Vagina (tissue), 2 donors: ENCODE results near the gene RNF135. TPM values are rescaled to one million over a fixed set of nuclear protein-coding genes. Genes with fewer than 3 reads are reported as not detected.

ENCODE experiments used
- DNase-seq, 2 donors: peaks; one replicate each; pipeline ENCODE4 v3.0.0-alpha.2; 2017; ENCODE audit errors: extremely low spot score in 2 of 2
- H3K27ac ChIP-seq: fragments of 200-600 bp; sonication (generic); one replicate; pipeline ENCODE4 v1.5.1; 2019
- H3K27me3 ChIP-seq: fragments of 200-600 bp; sonication (generic); one replicate; pipeline ENCODE4 v1.5.1; 2019
- H3K36me3 ChIP-seq, 2 donors: fragments of 200-600 bp; sonication (generic); one replicate each; pipeline ENCODE4 v1.5.1; 2017 to 2019
- H3K4me1 ChIP-seq: fragments of 200-600 bp; sonication (generic); one replicate; pipeline ENCODE4 v1.5.1; 2019
- H3K4me3 ChIP-seq, 2 donors: fragments of 200-600 bp; sonication (generic); 1 replicate in 1 of 2; 2 replicates in 1 of 2; pipeline ENCODE4 v1.5.1; 2016 to 2019
- H3K9me3 ChIP-seq: fragments of 200-600 bp; sonication (generic); one replicate; pipeline ENCODE4 v1.5.1; 2019
- CTCF ChIP-seq, 3 experiments: fragments of 450-650 bp in 2 of 3; fragments of 200-600 bp in 1 of 3; sonication (generic) in 1 of 3; IDR thresholded peaks; one replicate each; pipeline ENCODE4 v1.5.1; 2017 to 2019; ENCODE audit warnings: antibody characterized with exemption in 3 of 3, mild to moderate bottlenecking in 2 of 3, moderate library complexity in 2 of 3
- POLR2A ChIP-seq, 2 donors: fragments of 450-650 bp; IDR thresholded peaks; one replicate each; pipeline ENCODE4 v1.6.1; 2017; ENCODE audit warnings: antibody characterized with exemption in 2 of 2, mild to moderate bottlenecking in 2 of 2, moderate library complexity in 2 of 2
- POLR2AphosphoS5 ChIP-seq, 2 donors: sonication (generic); formaldehyde crosslinking; IDR thresholded peaks; one replicate each; pipeline ENCODE4 v1.9.0; 2017; ENCODE audit warnings: antibody characterized with exemption in 2 of 2, mild to moderate bottlenecking in 2 of 2, low read depth in 1 of 2; ENCODE audit not compliant: insufficient read depth in 1 of 2
- intact Hi-C: fragments of 100-400 bp; cut with DNase I; formaldehyde crosslinking; loops from one replicate; pipeline ENCODE4 v1.15.1; 2023
- total RNA-seq: library from RNA; depleted of rRNA; stranded (reverse); fragments of >200 nt; gene quantifications from one replicate; pipeline ENCODE4 v1.2.3, GENCODE V29; 2016

The RNF135 gene
- total RNA-seq, 1 donor from 2014 or later: 21.1 TPM

GRCh38 chr17:30947796-30948195 lies 23.0 kb upstream of the RNF135 start:
- no peak for DNase-seq

GRCh38 chr17:30950189-30950588 lies 20.6 kb upstream of the RNF135 start:
- H3K27me3 ChIP-seq: no peaks in the 10 kb centered on the region
- no peaks in the 10 kb centered on the region for H3K9me3 ChIP-seq
- intact Hi-C loops: no loop called here
- no peak overlapping the region for H3K27ac ChIP-seq
- no peak for TF ChIP-seq POLR2AphosphoS5 (IDR thresholded peaks at IDR 0.05; ENCODE audit: insufficient read depth in 1 of 2, low read depth in 1 of 2)
- TF ChIP-seq CTCF (IDR thresholded peaks at IDR 0.05): no peak
- no peak for TF ChIP-seq POLR2A (IDR thresholded peaks at IDR 0.05)
- DNase-seq: no peak
- H3K36me3 ChIP-seq: no peaks in the 10 kb centered on the region
- H3K4me3 ChIP-seq: no peak overlapping the region
- H3K4me1 ChIP-seq: peaks cover 10% of the 10 kb centered on the region

More at GRCh38 chr17:30947796-30948195, 23.0 kb upstream of the RNF135 start:
- no peak overlapping the region for H3K4me3 ChIP-seq
- H3K9me3 ChIP-seq: no peaks in the 10 kb centered on the region
- no peaks in the 10 kb centered on the region for H3K36me3 ChIP-seq
- TF ChIP-seq CTCF (IDR thresholded peaks at IDR 0.05) (no peak), POLR2AphosphoS5 (IDR thresholded peaks at IDR 0.05; ENCODE audit: insufficient read depth in 1 of 2, low read depth in 1 of 2) (no peak), POLR2A (IDR thresholded peaks at IDR 0.05) (no peak)
- no peak overlapping the region for H3K27ac ChIP-seq
- intact Hi-C loops: no loop called here
- peaks cover 10% of the 10 kb centered on the region for H3K4me1 ChIP-seq
- no peaks in the 10 kb centered on the region for H3K27me3 ChIP-seq

GRCh38 chr17:30950669-30951399 lies 20.0 kb upstream of the RNF135 start:
- no peak overlapping the region for H3K27ac ChIP-seq

GRCh38 chr17:30952638-30953393 lies 18.0 kb upstream of the RNF135 start:
- Histone ChIP-seq H3K36me3 (no peaks in the 10 kb centered on the region), H3K4me3 (no peak overlapping the region), H3K4me1 (peaks cover 17% of the 10 kb centered on the region), H3K9me3 (no peaks in the 10 kb centered on the region), H3K27me3 (no peaks in the 10 kb centered on the region), H3K27ac (no peak overlapping the region)
- TF ChIP-seq CTCF (IDR thresholded peaks at IDR 0.05): no peak
- TF ChIP-seq POLR2AphosphoS5 (IDR thresholded peaks at IDR 0.05; ENCODE audit: insufficient read depth in 1 of 2, low read depth in 1 of 2): no peak
- TF ChIP-seq POLR2A (IDR thresholded peaks at IDR 0.05): no peak
- intact Hi-C loops: no loop called here
- DNase-seq: no peak

More at GRCh38 chr17:30950669-30951399, 20.0 kb upstream of the RNF135 start:
- DNase-seq: no peak
- H3K27me3 ChIP-seq: no peaks in the 10 kb centered on the region
- intact Hi-C loops: no loop called here
- H3K4me3 ChIP-seq: no peak overlapping the region
- H3K36me3 ChIP-seq: no peaks in the 10 kb centered on the region
- peak in 1 of 2 donors; percentile 30 for TF ChIP-seq POLR2AphosphoS5 (IDR thresholded peaks at IDR 0.05; ENCODE audit: insufficient read depth in 1 of 2, low read depth in 1 of 2)
- no peak for TF ChIP-seq POLR2A (IDR thresholded peaks at IDR 0.05)
- H3K9me3 ChIP-seq: no peaks in the 10 kb centered on the region
- peaks cover 10% of the 10 kb centered on the region for H3K4me1 ChIP-seq

GRCh38 chr17:30954046-30954830 lies 16.6 kb upstream of the RNF135 start:
- H3K4me1 ChIP-seq: peaks cover 17% of the 10 kb centered on the region
- DNase-seq: no peak
- H3K36me3 ChIP-seq: no peaks in the 10 kb centered on the region
- no peak for TF ChIP-seq POLR2AphosphoS5 (IDR thresholded peaks at IDR 0.05; ENCODE audit: insufficient read depth in 1 of 2, low read depth in 1 of 2)
- TF ChIP-seq POLR2A (IDR thresholded peaks at IDR 0.05): no peak
- TF ChIP-seq CTCF (IDR thresholded peaks at IDR 0.05): no peak
- H3K4me3 ChIP-seq: no peak overlapping the region
- no peaks in the 10 kb centered on the region for H3K27me3 ChIP-seq
- intact Hi-C loops: no loop called here
- H3K9me3 ChIP-seq: no peaks in the 10 kb centered on the region
- no peak overlapping the region for H3K27ac ChIP-seq
